Measurements from ENCODE around the gene SH3RF3.

The SH3RF3 gene

GRCh38 chr2:109300582-109300981 lies 171.6 kb downstream of the SH3RF3 start:
- no peak overlapping the region for H3K4me3 ChIP-seq (ENCODE audit: low read depth, low read length)
- DNase-seq (ENCODE audit: low read depth) = no peak
- TF ChIP-seq POLR2A (IDR thresholded peaks at IDR 0.05; ENCODE audit: extremely low read depth, insufficient read length) = no peak
- no peak for TF ChIP-seq CTCF (IDR thresholded peaks at IDR 0.05; ENCODE audit: low read depth, low read length)
- no peak for TF ChIP-seq MAX (IDR thresholded peaks at IDR 0.05; ENCODE audit: low read depth, low read length)
- TF ChIP-seq MYC (IDR thresholded peaks at IDR 0.05; ENCODE audit: low read depth, low read length) = no peak

- no peak for DNase-seq (ENCODE audit: low read depth)
Observed at GRCh38 chr2:109301746-109302145, 172.7 kb downstream of the SH3RF3 start.

GRCh38 chr2:109302319-109302718 lies 173.3 kb downstream of the SH3RF3 start:
- no peak for TF ChIP-seq MAX (IDR thresholded peaks at IDR 0.05; ENCODE audit: low read depth, low read length)
- no peak for TF ChIP-seq CTCF (IDR thresholded peaks at IDR 0.05; ENCODE audit: low read depth, low read length)
- TF ChIP-seq POLR2A (IDR thresholded peaks at IDR 0.05; ENCODE audit: extremely low read depth, insufficient read length) = no peak
- TF ChIP-seq MYC (IDR thresholded peaks at IDR 0.05; ENCODE audit: low read depth, low read length) = no peak
- no peak overlapping the region for H3K4me3 ChIP-seq (ENCODE audit: low read depth, low read length)
- no peak for DNase-seq (ENCODE audit: low read depth)

More at GRCh38 chr2:109301746-109302145, 172.7 kb downstream of the SH3RF3 start:
- no peak overlapping the region for H3K4me3 ChIP-seq (ENCODE audit: low read depth, low read length)
- TF ChIP-seq CTCF (IDR thresholded peaks at IDR 0.05; ENCODE audit: low read depth, low read length) = no peak
- no peak for TF ChIP-seq MYC (IDR thresholded peaks at IDR 0.05; ENCODE audit: low read depth, low read length)
- TF ChIP-seq POLR2A (IDR thresholded peaks at IDR 0.05; ENCODE audit: extremely low read depth, insufficient read length) = no peak
- no peak for TF ChIP-seq MAX (IDR thresholded peaks at IDR 0.05; ENCODE audit: low read depth, low read length)

- peak; percentile 39 for DNase-seq (ENCODE audit: low read depth)
Observed at GRCh38 chr2:109304242-109304641, 175.2 kb downstream of the SH3RF3 start.

GRCh38 chr2:109304731-109305470 lies 175.9 kb downstream of the SH3RF3 start:
- no peak for TF ChIP-seq MYC (IDR thresholded peaks at IDR 0.05; ENCODE audit: low read depth, low read length)
- no peak for TF ChIP-seq POLR2A (IDR thresholded peaks at IDR 0.05; ENCODE audit: extremely low read depth, insufficient read length)
- TF ChIP-seq CTCF (IDR thresholded peaks at IDR 0.05; ENCODE audit: low read depth, low read length) = no peak
- no peak overlapping the region for H3K4me3 ChIP-seq (ENCODE audit: low read depth, low read length)
- DNase-seq (ENCODE audit: low read depth) = no peak

More at GRCh38 chr2:109304242-109304641, 175.2 kb downstream of the SH3RF3 start:
- H3K4me3 ChIP-seq (ENCODE audit: low read depth, low read length) = no peak overlapping the region
- TF ChIP-seq MAX (IDR thresholded peaks at IDR 0.05; ENCODE audit: low read depth, low read length) (no peak), POLR2A (IDR thresholded peaks at IDR 0.05; ENCODE audit: extremely low read depth, insufficient read length) (no peak), MYC (IDR thresholded peaks at IDR 0.05; ENCODE audit: low read depth, low read length) (no peak), CTCF (IDR thresholded peaks at IDR 0.05; ENCODE audit: low read depth, low read length) (no peak)

Measured in NB4 (cell line).